Subcutaneous abdominal adipose tissue (tissue), 5 donors: ENCODE results near the gene CRISPLD2.

ENCODE experiments used
- H3K27ac ChIP-seq: one replicate; pipeline ENCODE4 v1.7.0; 2013; ENCODE audit warnings: low read depth, mild to moderate bottlenecking, inconsistent platforms, low read length, moderate library complexity
- H3K27me3 ChIP-seq, 5 donors: one replicate each; pipeline ENCODE4 v1.7.0; 2013; ENCODE audit warnings: low read length in 5 of 5, inconsistent platforms in 1 of 5; ENCODE audit not compliant: control insufficient read depth in 5 of 5, insufficient read depth in 4 of 5
- H3K36me3 ChIP-seq, 5 donors: one replicate each; pipeline ENCODE4 v1.7.0; 2013; ENCODE audit warnings: low read length in 5 of 5; ENCODE audit not compliant: control insufficient read depth in 5 of 5, insufficient read depth in 5 of 5
- H3K4me1 ChIP-seq, 5 donors: one replicate each; pipeline ENCODE4 v1.7.0; 2013; ENCODE audit warnings: low read length in 5 of 5, mild to moderate bottlenecking in 3 of 5, moderate library complexity in 1 of 5; ENCODE audit not compliant: control insufficient read depth in 5 of 5, insufficient read depth in 5 of 5
- H3K4me3 ChIP-seq, 5 donors: one replicate each; pipeline ENCODE4 v1.7.0; 2013; ENCODE audit warnings: low read length in 5 of 5, low read depth in 1 of 5
- H3K9ac ChIP-seq, 5 donors: one replicate each; pipeline ENCODE4 v1.7.0; 2013; ENCODE audit warnings: low read length in 5 of 5, mild to moderate bottlenecking in 4 of 5, moderate library complexity in 3 of 5
- H3K9me3 ChIP-seq, 5 donors: one replicate each; pipeline ENCODE4 v1.7.0; 2013; ENCODE audit warnings: low read length in 5 of 5; ENCODE audit not compliant: control insufficient read depth in 5 of 5
- donor health status: healthy.
- donor health status: healthy.
- donor health status: healthy.
- donor health status: healthy.
- donor health status: healthy.

CRISPLD2 gene

DNA sequence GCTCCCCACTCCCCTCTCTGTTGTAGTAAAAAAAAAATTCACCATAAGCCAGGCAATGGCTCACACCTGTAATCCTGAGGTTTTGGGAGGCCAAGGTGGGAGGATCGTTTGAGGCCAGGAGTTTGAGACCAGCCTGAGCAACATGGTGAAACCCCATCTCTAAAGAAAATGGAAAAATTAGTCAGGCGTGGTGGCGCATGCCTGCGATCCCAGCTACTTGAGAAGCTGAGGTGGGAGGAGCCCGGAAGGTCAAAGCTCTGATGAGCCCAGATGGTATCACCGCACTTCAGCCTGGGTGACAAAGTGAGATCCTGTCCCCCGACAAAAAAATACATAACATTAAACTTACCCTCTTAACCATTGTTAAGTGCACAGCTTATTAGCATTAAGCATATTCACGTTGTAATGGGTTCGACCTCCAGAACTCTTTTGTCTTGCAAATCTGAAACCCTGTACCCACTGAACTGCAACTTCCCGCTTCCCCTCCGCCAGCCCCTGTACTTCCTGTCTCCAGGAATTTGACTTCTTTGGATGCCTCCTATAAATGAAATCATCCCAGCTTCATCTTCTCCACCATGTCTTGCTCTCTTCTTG lies 66.8 kb downstream of the CRISPLD2 start:
- H3K27me3 ChIP-seq = peaks cover 0 to 11% (median 4%) of the 10 kb centered on the region in 5 donors
- no peaks in the 10 kb centered on the region for H3K9me3 ChIP-seq
- H3K4me1 ChIP-seq = peaks cover 0 to 18% (median 5%) of the 10 kb centered on the region in 5 donors
- no peak overlapping the region for H3K27ac ChIP-seq
- H3K36me3 ChIP-seq = peaks cover 0 to 3% (median 0%) of the 10 kb centered on the region in 5 donors
- no peak overlapping the region for H3K9ac ChIP-seq
- H3K4me3 ChIP-seq = no peak overlapping the region

- Histone ChIP-seq H3K9me3 (no peaks in the 10 kb centered on the region), H3K36me3 (peaks cover 0 to 3% (median 0%) of the 10 kb centered on the region in 5 donors), H3K9ac (no peak overlapping the region), H3K27me3 (peaks cover 0 to 14% (median 4%) of the 10 kb centered on the region in 5 donors), H3K4me1 (peaks cover 0 to 24% (median 5%) of the 10 kb centered on the region in 5 donors), H3K27ac (no peak overlapping the region), H3K4me3 (no peak overlapping the region)
Observed at GRCh38 chr16:84887207-84887606, 67.4 kb downstream of the CRISPLD2 start.

DNA sequence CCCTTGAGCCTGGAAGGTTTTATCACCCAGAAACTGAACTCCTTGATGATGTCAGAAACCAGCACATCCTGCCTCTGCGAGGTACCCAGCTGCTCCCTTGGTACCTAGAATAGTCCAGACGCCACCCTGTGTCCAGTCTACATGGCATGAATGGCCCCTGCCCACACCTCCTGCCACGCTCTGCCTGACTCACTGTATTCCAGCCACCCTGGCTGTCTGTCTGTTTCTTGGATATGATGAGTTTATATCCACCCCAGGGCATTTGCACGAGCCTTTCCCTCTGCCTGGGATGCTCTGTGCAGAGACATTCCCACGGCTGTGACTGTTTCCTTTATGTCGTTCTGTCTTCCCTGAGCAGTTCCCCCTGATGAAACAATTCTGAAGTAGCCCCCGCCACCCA lies 68.7 kb downstream of the CRISPLD2 start:
- Histone ChIP-seq H3K36me3 (peaks cover 0 to 8% (median 0%) of the 10 kb centered on the region in 5 donors), H3K4me3 (no peak overlapping the region), H3K27ac (no peak overlapping the region), H3K9ac (no peak overlapping the region), H3K27me3 (peaks cover 0 to 13% (median 6%) of the 10 kb centered on the region in 5 donors), H3K9me3 (no peaks in the 10 kb centered on the region), H3K4me1 (peaks cover 0 to 27% (median 5%) of the 10 kb centered on the region in 5 donors)

GRCh38 chr16:84889066-84889465 lies 69.3 kb downstream of the CRISPLD2 start:
- peaks cover 0 to 9% (median 0%) of the 10 kb centered on the region in 5 donors for H3K36me3 ChIP-seq
- no peak overlapping the region for H3K27ac ChIP-seq
- peaks cover 0 to 17% (median 4%) of the 10 kb centered on the region in 5 donors for H3K27me3 ChIP-seq
- no peak overlapping the region for H3K9ac ChIP-seq
- H3K4me3 ChIP-seq = no peak overlapping the region
- H3K4me1 ChIP-seq = peaks cover 0 to 27% (median 5%) of the 10 kb centered on the region in 5 donors
- no peaks in the 10 kb centered on the region for H3K9me3 ChIP-seq

GRCh38 chr16:84890427-84890826 lies 70.6 kb downstream of the CRISPLD2 start:
- Histone ChIP-seq H3K27me3 (peaks cover 0 to 17% (median 4%) of the 10 kb centered on the region in 5 donors), H3K4me3 (no peak overlapping the region), H3K9me3 (no peaks in the 10 kb centered on the region), H3K4me1 (peaks cover 0 to 19% (median under 1%) of the 10 kb centered on the region in 5 donors), H3K27ac (no peak overlapping the region), H3K9ac (no peak overlapping the region), H3K36me3 (peaks cover 0 to 9% (median 0%) of the 10 kb centered on the region in 5 donors)

- Histone ChIP-seq H3K9me3 (no peaks in the 10 kb centered on the region), H3K9ac (no peak overlapping the region), H3K4me1 (peaks cover 0 to 19% (median 0%) of the 10 kb centered on the region in 5 donors), H3K27ac (no peak overlapping the region), H3K4me3 (no peak overlapping the region), H3K27me3 (peaks cover 0 to 17% (median 4%) of the 10 kb centered on the region in 5 donors), H3K36me3 (peaks cover 0 to 9% (median 0%) of the 10 kb centered on the region in 5 donors)
Observed at GRCh38 chr16:84891149-84891795, 71.5 kb downstream of the CRISPLD2 start.

GRCh38 chr16:84892097-84892496 lies 72.3 kb downstream of the CRISPLD2 start:
- Histone ChIP-seq H3K4me1 (peaks cover 0 to 16% (median 0%) of the 10 kb centered on the region in 5 donors), H3K27ac (no peak overlapping the region), H3K9me3 (no peaks in the 10 kb centered on the region)

GRCh38 chr16:84893467-84893848 lies 73.7 kb downstream of the CRISPLD2 start:
- Histone ChIP-seq H3K36me3 (peaks cover 0 to 7% (median 0%) of the 10 kb centered on the region in 5 donors), H3K27ac (no peak overlapping the region)

More at GRCh38 chr16:84892097-84892496, 72.3 kb downstream of the CRISPLD2 start:
- H3K9ac ChIP-seq = no peak overlapping the region
- H3K4me3 ChIP-seq = no peak overlapping the region
- H3K27me3 ChIP-seq = peaks cover 0 to 17% (median 4%) of the 10 kb centered on the region in 5 donors
- peaks cover 0 to 9% (median 0%) of the 10 kb centered on the region in 5 donors for H3K36me3 ChIP-seq

DNA sequence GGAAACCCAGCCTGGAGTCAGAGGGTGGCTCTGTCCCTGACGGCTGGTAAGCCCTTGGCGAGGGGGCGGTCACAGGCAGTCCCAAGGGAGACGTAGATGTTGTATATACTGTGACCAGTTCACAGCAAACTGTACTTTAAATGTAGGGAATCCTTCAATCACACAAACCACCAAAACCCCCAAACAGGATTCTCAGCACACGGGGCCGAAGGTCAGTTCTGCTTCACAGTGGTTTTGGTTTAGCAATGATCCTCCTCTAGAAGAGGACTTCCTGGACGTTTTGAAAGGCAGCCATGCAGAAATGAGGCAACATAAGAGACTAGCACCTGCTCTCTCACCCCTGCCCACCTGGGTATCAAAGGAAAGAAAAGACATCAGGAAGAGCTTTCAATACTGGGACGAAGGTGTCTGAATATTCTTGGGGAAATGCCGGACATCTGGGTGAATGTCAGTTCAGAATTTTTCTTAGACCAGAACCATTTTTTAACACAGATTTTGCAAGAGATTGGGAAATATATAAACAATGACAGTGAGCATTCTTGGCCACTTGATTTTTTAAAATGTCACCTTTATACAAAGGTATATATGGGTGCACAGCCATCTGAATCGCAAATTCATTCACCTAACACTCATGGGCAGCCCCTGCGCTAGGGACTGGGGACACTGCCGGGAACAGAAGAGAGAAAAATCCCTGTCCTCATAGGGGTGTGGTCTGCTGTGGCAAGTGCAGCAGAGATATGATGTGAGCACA lies 74.2 kb downstream of the CRISPLD2 start:
- peaks cover 0 to 7% (median 0%) of the 10 kb centered on the region in 5 donors for H3K36me3 ChIP-seq

More at GRCh38 chr16:84893467-84893848, 73.7 kb downstream of the CRISPLD2 start:
- no peak overlapping the region for H3K4me3 ChIP-seq
- no peaks in the 10 kb centered on the region for H3K9me3 ChIP-seq
- peaks cover 0 to 15% (median 0%) of the 10 kb centered on the region in 5 donors for H3K4me1 ChIP-seq
- peaks cover 0 to 16% (median 0%) of the 10 kb centered on the region in 5 donors for H3K27me3 ChIP-seq
- no peak overlapping the region for H3K9ac ChIP-seq

More for the DNA sequence above, 74.2 kb downstream of the CRISPLD2 start:
- Histone ChIP-seq H3K9me3 (no peaks in the 10 kb centered on the region), H3K27ac (no peak overlapping the region), H3K9ac (no peak overlapping the region), H3K4me3 (no peak overlapping the region), H3K4me1 (peaks cover 0 to 15% (median 0%) of the 10 kb centered on the region in 5 donors), H3K27me3 (peaks cover 0 to 13% (median 0%) of the 10 kb centered on the region in 5 donors)
